NT2/D1 (cell line): Measurements from ENCODE around the gene ATRIP.

Experiments
- SUZ12 ChIP-seq: IDR thresholded peaks from 2 replicates; pipeline ENCODE4 v1.6.1; 2011; ENCODE audit not compliant: insufficient read length, insufficient read depth; ENCODE audit errors: extremely low read depth
- YY1 ChIP-seq: IDR thresholded peaks from 2 replicates; pipeline ENCODE4 v1.6.1; 2011; ENCODE audit not compliant: insufficient read length, insufficient read depth

GRCh38 chr3:48446425-48447193 lies at the start of gene ATRIP:
- TF ChIP-seq SUZ12, result no peak
- TF ChIP-seq YY1, result no peak
